HUDEP-2 (cell line): ENCODE measurements around the gene CCN6.

Experiments
- DNase-seq, 76 experiments: peaks; one replicate each; lab custom pipeline; 2025; ENCODE audit not compliant: unreplicated experiment in 76 of 76; lab: John Stamatoyannopoulos, UW

CCN6 gene

DNA sequence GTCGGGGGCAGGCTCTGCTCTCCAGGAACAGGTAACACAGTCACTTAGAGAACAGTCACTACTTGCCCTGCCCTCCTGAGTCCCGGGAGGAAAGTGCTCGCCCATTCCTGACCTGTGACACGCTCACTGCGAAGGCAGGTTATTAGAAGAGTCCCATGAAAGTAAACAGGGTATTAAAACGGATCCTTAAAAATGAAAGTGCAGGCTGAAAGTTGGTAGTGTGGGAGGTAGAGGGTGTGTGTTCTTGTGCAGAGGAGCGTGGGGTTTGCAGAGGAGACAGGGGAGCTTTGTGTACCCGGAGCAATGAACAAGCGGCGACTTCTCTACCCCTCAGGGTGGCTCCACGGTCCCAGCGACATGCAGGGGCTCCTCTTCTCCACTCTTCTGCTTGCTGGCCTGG lies at the start of gene CCN6:
CCN6 (plus strand) TSS at position 104 of the 400 bp plus-strand sequence; CDS start at position 358, 254 bp downstream.
- no peak for DNase-seq

GRCh38 chr6:112004201-112005012 lies 49.5 kb upstream of the CCN6 start:
- DNase-seq = no peak

- no peak for DNase-seq
Observed at GRCh38 chr6:112005013-112005371, 48.9 kb upstream of the CCN6 start.

GRCh38 chr6:112007254-112007653 lies 46.6 kb upstream of the CCN6 start:
- no peak for DNase-seq

GRCh38 chr6:112007805-112008204 lies 46.1 kb upstream of the CCN6 start:
- DNase-seq = no peak

GRCh38 chr6:112008482-112008881 lies 45.4 kb upstream of the CCN6 start:
- DNase-seq = no peak

DNA sequence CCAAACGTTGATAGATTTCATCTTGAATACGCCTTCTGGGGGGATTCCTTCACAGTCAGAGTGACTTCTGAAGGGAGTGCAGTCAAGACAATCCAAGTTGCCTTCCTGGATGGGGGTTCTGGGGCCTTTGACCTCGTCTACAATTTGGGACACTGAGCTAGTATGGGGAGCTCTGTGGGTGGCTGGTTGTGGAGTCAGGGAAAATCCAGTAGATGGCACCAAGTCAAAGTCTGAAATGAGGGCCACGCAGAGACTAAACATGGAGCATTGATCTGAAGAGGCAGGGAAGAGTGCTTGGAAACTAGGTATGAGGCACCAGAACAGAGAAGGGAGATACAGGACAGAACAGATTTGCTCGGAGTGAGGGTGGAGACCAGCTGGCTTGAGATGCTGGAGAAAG lies 43.6 kb upstream of the CCN6 start:
- peak in 1 of 76 experiments; percentile 25 for DNase-seq

- DNase-seq = no peak
Observed at GRCh38 chr6:112013051-112013450, 40.9 kb upstream of the CCN6 start.

DNA sequence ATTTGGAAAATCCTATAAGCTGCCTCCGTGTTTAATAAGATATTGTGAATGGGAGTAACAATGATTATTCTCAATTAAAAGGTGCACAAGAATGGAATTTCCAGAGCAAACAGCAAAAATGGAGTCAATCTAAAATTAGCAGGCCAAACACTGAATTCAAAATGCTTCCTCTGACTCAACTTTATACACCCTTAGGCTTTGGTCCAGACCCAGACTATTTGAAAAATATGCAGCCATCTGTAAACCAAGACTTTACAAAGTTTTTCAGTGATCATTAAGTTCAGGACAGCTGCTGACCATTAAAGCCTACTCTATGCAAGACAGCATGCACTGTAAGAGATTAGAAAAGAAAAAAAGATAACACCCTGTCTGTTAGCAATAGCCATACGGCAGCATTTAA lies 39.4 kb upstream of the CCN6 start:
- no peak for DNase-seq

GRCh38 chr6:112015725-112016124 lies 38.2 kb upstream of the CCN6 start:
- DNase-seq = no peak

- no peak for DNase-seq
Observed at GRCh38 chr6:112016320-112016719, 37.6 kb upstream of the CCN6 start.

DNA sequence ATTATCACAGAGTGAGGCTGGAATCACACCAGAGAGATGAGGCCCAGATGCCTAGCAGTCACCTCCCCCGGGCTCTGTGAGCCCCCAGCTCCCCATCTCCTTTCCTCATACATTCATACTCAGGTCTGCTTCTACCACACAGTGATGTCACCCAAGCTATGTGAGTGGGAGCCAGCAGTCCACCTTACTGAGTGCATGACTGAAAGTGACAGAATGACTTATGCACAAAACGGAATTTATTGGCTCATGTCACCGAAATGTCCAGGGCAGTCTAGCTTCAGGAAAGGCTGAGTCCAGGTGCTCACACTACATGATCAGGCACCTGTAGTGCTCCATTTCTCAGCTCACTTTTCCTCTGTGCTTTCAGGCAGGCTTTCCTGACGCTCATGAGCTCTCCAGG lies 36.7 kb upstream of the CCN6 start:
- DNase-seq = no peak

GRCh38 chr6:112017760-112018537 lies 36.0 kb upstream of the CCN6 start:
- DNase-seq = no peak

- DNase-seq = no peak
Observed at GRCh38 chr6:112018619-112019416, 35.1 kb upstream of the CCN6 start.

DNA sequence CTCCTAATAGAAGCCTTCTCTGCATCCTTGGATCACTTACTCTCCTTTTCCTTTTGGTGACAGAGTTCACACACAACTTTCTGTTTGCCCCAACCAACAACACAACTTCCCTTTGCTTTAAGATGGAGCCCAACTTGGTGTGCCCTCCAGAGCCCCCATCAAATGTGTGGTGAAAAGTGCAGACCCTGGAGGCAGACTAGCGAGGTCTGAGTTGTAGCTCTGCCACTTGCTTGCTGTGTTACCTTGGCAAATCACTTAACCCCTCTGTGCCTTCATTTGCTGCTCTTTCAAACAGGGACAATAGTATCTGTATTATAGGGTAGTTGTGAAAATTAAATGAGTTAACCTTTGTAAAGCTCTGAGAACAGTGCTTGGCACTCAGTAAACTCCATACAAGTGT lies 34.3 kb upstream of the CCN6 start:
- no peak for DNase-seq

GRCh38 chr6:112021691-112022310 lies 32.1 kb upstream of the CCN6 start:
- DNase-seq = no peak

DNA sequence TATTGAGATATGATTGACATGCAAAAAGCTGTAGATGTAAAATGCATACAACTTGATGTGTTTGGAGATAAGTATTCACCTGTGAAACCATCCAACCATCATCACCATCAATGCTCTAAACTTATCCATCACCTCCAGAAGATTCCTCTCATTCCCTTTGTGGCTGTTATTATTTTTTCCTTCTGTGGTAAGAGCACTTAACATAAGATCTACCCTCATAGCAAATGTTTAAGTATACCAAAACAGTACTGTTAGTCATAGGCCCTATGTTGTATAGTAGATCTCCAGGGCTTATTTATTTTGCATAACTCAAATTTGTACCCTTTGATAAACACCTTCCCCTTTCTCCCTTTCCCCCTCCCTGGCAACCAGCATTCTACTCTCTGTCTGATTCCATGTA lies 31.2 kb upstream of the CCN6 start:
- no peak for DNase-seq

DNA sequence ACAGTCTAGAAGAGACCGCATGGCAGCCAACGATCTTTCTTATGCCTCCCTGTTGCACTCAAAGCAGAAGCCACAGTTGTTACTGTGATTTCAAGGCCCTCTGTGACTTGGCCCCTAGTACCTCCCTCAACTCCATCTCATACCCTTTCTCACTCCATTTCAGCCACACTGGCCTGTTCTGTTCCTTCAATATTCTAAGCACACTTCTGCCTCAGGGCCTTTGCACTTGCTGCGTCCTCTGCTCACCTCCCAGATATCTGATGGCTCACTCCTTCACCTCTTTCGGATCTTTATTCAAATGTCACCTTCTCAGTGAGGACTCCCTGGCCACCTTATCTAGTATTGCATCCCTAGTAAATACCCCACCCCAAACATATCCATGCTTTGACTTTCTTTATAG lies 29.4 kb upstream of the CCN6 start:
- DNase-seq = no peak

- no peak for DNase-seq
Observed at GRCh38 chr6:112026933-112027332, 27.0 kb upstream of the CCN6 start.

DNA sequence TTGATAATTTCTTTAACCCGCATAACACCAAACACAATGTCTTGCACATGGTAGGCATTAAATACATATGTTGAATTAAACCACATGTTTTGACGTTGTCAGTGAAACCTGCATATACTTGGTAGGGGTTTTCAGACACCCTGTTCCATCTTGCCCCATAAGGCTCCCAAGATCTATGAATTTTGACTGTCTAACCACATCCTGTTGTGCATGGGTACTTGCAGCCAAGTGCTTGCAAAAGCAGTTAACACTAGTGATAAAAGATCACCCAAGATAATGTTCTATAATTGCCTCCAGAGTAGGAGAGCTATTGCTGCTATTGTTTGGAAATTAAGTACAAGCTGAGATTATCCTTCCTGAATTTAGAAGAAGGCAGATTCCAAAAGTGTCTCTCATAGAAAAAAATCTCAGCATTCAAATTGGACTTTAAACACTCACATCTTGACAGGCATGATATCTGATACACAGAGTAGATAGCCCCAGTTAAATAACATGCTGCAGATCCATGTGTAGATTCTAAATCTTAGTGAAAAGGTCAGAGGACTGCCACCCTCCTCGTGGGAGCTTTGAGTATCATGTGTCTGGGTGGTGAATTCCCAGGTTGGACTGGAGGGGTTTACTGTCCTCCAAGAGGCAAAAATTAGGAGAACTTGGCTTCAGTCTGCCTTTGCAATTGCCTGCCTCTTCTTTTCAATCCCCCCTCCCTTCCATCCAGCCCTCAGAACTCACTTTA lies 25.8 kb upstream of the CCN6 start:
- no peak for DNase-seq
